HG03175 (cell line): Measurements from ENCODE around the gene CFAP58.
A peak's percentile ranks its signal among the peaks of the same experiment; 100 is the strongest.

ENCODE experiments used
- ATAC-seq: cut with Tn5 transposase; IDR thresholded peaks from one replicate; pipeline ENCODE4 v1.9.1; 2021; ENCODE audit warnings: mild to moderate bottlenecking, moderate library complexity; ENCODE audit not compliant: unreplicated experiment

The CFAP58 gene

GRCh38 chr10:104353325-104354048 lies at the start of gene CFAP58:
TSS of gene CFAP58 (plus strand) at chr10:104353833. CDS start at chr10:104353898, 65 bp downstream.
- ATAC-seq: peak; percentile 59

GRCh38 chr10:104304356-104304745 lies 49.3 kb upstream of the CFAP58 start:
- ATAC-seq: no peak

- ATAC-seq: no peak
Observed at GRCh38 chr10:104304927-104305326, 48.7 kb upstream of the CFAP58 start.

DNA sequence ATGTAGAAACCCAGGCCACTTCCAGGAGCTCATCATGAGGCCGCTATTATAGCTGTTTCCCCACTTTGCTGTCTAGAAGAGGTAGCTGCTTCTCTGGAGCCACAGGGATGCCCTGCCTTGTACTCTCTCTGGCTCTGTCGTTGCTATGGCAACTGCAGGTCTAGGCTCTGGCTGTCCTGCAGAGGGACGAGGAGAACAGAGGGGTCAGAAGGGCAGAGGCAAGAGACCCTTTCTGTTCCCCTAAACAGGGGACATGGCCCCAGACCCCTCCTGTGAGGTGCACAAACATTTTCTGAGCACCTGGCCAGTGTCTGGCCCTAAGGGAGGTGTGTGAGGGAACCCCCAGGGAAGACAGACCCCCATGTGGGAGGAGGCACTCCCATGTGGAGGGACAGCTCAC lies 46.7 kb upstream of the CFAP58 start:
- ATAC-seq: no peak

- ATAC-seq: no peak
Observed at GRCh38 chr10:104307576-104308438, 45.8 kb upstream of the CFAP58 start.

- ATAC-seq: peak; percentile 63
Observed at GRCh38 chr10:104308439-104308903, 45.2 kb upstream of the CFAP58 start.

DNA sequence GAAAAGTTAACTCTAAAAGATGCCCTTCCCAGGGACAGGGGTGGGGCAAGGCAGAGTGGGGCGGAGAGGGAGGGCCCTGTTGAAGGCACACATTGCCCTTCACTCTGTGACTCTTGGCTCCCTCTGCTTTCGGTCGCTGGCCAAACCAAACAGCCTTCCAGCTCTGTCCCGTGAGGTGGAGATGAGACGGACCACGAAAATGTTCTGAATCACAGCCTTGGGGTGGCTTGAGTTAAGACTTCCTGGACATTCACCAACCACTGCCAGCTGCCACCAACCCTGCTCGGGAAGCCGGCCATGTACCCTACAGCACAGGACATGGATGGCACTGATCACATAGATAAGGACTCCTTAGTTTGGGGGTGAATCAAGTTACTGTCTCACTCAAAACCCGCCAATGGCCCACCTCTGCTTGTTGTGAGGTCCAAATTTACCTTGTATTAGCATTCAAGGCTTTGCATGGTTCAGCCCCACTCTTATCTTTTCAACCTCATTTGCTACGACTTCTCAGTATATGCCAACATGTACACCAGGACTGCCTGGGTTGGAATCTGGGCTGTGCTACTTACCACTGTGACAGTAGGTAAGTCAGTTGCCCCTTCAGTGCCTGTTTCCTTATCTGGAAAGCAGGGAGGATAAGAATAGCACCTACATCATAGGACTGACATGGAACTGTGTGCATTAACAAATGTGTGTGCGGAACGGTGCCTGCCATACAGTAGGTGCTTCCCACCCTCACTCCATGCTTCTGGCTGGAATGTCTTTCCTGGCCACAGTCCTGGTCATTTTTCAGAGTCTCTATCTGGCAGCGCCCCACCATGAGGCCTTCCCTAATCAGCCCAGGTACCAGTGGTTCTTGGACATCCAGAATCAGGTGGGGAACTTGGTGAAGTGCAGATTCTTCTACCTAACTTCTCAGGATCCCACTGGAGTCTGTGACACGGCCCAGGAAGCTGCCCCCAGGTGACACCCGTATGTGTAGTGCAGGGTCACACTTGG lies 43.4 kb upstream of the CFAP58 start:
- ATAC-seq: no peak

GRCh38 chr10:104311184-104311720 lies 42.4 kb upstream of the CFAP58 start:
- ATAC-seq: no peak

DNA sequence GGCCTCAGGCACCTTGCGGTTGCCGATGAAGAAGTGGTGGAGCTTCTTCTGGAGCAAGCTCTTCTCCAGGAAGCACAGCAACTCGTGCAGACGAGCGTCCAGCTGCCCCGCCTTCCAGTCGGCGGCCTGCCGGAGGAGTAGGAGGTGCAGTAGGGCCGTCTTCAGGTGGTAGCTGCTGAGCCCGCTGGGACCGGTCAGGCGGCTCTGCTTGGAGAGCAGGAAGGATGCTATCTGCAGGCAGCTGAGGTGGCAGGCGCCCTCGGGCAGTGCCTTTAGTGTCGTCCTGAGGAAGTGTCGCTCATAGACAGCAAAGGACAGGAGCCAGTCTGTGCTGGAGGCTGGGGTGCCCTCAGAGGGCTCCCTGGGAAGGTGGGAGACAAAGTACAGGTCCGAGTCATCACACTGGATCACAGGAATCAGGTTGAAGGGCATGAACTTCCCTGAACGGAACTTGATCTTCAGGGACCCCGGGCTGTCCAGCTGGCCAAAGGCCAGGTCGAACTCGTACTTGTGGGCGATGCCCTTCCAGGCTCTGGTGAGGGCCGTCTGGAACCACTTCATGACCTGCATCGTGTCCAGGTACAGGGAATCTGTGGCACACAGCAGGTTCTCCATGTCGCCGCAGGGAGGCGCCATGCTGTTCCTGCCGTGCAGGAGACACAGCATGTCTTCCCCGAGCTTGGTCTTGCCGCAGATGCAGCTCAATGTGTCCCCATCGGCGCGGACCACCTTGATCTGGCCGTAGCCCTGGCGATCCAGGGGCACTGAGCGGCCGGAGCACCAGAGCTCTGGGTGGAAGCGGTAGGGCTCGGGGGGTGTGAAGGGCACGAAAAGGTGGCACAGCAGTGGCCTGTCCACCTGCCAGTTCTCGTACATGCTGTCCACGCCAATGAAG lies 38.8 kb upstream of the CFAP58 start:
- ATAC-seq: no peak

GRCh38 chr10:104315486-104315921 lies 38.1 kb upstream of the CFAP58 start:
- no peak for ATAC-seq

GRCh38 chr10:104316321-104317099 lies 37.1 kb upstream of the CFAP58 start:
- ATAC-seq: no peak

GRCh38 chr10:104317269-104317710 lies 36.3 kb upstream of the CFAP58 start:
- no peak for ATAC-seq

GRCh38 chr10:104317726-104318299 lies 35.8 kb upstream of the CFAP58 start:
- no peak for ATAC-seq

- ATAC-seq: no peak
Observed at GRCh38 chr10:104318326-104318725, 35.3 kb upstream of the CFAP58 start.

DNA sequence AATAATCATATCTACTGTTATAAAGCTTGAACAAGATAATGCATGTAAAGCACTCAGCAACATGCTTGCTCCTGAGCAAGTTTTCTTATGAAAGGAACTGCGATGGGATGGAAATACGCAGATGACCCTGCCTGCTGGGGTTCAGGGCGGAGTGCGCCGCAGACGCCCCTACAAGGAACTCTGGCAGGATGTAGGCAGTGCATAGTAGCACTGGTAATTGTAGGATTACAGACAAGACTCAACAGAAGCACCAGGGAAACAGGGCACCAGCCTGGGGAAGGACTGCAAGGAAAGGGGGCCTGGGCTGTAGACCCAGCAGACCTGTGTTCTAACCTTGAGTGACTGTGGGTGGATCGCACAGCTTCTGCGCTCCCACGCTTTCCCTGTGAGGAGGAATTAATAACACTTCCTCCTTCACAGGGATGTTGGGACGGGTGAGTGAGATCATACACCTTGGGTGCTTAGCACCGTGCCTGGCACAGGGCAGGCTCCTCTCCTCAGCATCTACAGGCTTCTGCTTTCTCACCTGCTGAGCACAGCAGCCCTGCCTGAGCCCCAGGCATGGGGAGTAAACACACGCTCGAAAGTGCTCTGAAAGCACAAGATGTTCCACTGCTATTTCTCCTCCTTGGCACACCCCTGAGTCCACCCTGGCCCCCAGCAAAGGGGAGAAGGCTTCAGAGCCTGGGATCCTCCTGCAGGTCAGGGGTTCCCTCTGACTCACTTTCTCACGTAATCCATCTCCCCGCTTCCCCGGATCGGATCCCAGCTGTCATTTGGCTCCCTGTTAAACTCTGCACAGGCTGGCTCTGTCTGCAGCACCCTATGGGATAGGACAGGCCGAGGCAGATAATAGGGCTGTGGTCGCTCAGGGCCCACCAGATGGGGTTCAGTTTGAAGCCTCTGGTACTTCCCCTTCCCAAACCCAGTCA lies 34.6 kb upstream of the CFAP58 start:
- no peak for ATAC-seq

GRCh38 chr10:104321226-104321625 lies 32.4 kb upstream of the CFAP58 start:
- no peak for ATAC-seq
